K562 (cell line): ENCODE results near the gene PTGR1.

Experiments
- CTCF ChIP-seq, 3 experiments: IDR thresholded peaks in 2 of 3; conservative IDR thresholded peaks in 1 of 3; 2 replicates each; pipeline ENCODE4 v1.5.1; 2011 to 2012; ENCODE audit warnings: low read length in 3 of 3, mild to moderate bottlenecking in 3 of 3, control low read depth in 2 of 3, improper control_type of control experiment in 1 of 3, inconsistent platforms in 1 of 3, low read depth in 1 of 3, mixed read lengths in 1 of 3, moderate library complexity in 1 of 3; ENCODE audit not compliant: insufficient read depth in 2 of 3
- FOXP1 ChIP-seq: sonication (generic); formaldehyde crosslinking; IDR thresholded peaks from 2 replicates; pipeline ENCODE4 v1.8.0; 2022; ENCODE audit warnings: mild to moderate bottlenecking, missing genetic modification reagents
- RAD21 ChIP-seq, 2 experiments: fragments of 250-450 bp in 1 of 2; fragments of 450-650 bp in 1 of 2; sonication (Bioruptor Pico) in 1 of 2; formaldehyde crosslinking in 1 of 2; IDR thresholded peaks in 1 of 2; conservative IDR thresholded peaks in 1 of 2; 2 replicates each; pipeline versions ENCODE4 v1.4.0 to v1.8.0; 2020 to 2022; ENCODE audit warnings: mild to moderate bottlenecking in 2 of 2, moderate library complexity in 1 of 2
- TSC22D4 ChIP-seq: fragments of 450-650 bp; IDR thresholded peaks from 2 replicates; pipeline ENCODE4 v1.6.1; 2016; ENCODE audit warnings: missing genetic modification characterization, missing biosample characterization, control low read depth
- ZBTB34 ChIP-seq: fragments of 250-450 bp; sonication (Bioruptor Pico); IDR thresholded peaks from 2 replicates; pipeline ENCODE4 v1.8.0; 2021; ENCODE audit warnings: mild to moderate bottlenecking, moderate library complexity
- ZNF780A ChIP-seq: fragments of 250-450 bp; sonication (Bioruptor Pico); IDR thresholded peaks from 2 replicates; pipeline ENCODE4 v1.5.0; 2021; ENCODE audit warnings: mild to moderate bottlenecking
- TF ChIP-seq, protein P1 (sequence below): fragments of 450-650 bp; IDR thresholded peaks from 2 replicates; pipeline ENCODE4 v1.6.1; 2018; ENCODE audit warnings: mild to moderate bottlenecking, low read depth; ENCODE audit not compliant: partially characterized antibody
- TF ChIP-seq, protein P2 (sequence below), 2 experiments: fragments of 150-350 bp in 1 of 2; IDR thresholded peaks; 2 replicates each; pipeline ENCODE4 v1.6.1; 2012 to 2016; ENCODE audit warnings: low read depth in 2 of 2, low read length in 2 of 2, mild to moderate bottlenecking in 1 of 2, moderate library complexity in 1 of 2

DNA sequence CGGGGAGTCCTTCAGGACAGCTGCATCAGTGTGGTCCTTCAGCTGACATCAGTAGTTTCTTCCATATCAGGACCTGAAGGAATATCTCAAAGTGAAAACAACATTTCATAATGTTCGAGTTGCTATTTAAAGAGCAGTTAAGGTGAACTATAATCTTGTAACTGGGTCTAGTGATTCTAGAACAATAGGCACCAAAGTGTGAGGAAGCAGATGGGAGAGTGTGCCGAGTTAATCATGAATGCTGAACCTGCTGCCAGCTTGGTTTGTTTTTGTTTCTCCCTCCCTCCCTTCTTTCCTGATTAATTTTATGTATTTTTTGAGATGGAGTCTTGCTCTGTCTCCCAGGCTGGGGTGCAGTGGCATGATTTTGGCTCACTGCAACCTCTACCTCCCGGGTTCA, 3.6 kb upstream of the PTGR1 start:
- TF ChIP-seq RAD21 (CRISPR knock-in tag; conservative IDR thresholded peaks at IDR 0.05 in 1 of 2, IDR thresholded peaks at IDR 0.05 in 1 of 2) (no peak), ZNF780A (CRISPR knock-in tag) (no peak), CTCF (IDR thresholded peaks at IDR 0.05 in 2 of 3, conservative IDR thresholded peaks at IDR 0.05 in 1 of 3; ENCODE audit: insufficient read depth in 2 of 3, low read depth in 1 of 3, low read length in 3 of 3) (no peak), TSC22D4 (tag) (no peak), ZBTB34 (no peak), FOXP1 (CRISPR knock-in tag) (no peak)
- TF ChIP-seq, protein P1, sequence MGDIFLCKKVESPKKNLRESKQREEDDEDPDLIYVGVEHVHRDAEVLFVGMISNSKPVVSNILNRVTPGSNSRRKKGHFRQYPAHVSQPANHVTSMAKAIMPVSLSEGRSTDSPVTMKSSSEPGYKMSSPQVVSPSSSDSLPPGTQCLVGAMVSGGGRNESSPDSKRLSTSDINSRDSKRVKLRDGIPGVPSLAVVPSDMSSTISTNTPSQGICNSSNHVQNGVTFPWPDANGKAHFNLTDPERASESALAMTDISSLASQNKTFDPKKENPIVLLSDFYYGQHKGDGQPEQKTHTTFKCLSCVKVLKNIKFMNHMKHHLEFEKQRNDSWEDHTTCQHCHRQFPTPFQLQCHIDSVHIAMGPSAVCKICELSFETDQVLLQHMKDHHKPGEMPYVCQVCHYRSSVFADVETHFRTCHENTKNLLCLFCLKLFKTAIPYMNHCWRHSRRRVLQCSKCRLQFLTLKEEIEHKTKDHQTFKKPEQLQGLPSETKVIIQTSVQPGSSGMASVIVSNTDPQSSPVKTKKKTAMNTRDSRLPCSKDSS: no peak
- TF ChIP-seq, protein P2, sequence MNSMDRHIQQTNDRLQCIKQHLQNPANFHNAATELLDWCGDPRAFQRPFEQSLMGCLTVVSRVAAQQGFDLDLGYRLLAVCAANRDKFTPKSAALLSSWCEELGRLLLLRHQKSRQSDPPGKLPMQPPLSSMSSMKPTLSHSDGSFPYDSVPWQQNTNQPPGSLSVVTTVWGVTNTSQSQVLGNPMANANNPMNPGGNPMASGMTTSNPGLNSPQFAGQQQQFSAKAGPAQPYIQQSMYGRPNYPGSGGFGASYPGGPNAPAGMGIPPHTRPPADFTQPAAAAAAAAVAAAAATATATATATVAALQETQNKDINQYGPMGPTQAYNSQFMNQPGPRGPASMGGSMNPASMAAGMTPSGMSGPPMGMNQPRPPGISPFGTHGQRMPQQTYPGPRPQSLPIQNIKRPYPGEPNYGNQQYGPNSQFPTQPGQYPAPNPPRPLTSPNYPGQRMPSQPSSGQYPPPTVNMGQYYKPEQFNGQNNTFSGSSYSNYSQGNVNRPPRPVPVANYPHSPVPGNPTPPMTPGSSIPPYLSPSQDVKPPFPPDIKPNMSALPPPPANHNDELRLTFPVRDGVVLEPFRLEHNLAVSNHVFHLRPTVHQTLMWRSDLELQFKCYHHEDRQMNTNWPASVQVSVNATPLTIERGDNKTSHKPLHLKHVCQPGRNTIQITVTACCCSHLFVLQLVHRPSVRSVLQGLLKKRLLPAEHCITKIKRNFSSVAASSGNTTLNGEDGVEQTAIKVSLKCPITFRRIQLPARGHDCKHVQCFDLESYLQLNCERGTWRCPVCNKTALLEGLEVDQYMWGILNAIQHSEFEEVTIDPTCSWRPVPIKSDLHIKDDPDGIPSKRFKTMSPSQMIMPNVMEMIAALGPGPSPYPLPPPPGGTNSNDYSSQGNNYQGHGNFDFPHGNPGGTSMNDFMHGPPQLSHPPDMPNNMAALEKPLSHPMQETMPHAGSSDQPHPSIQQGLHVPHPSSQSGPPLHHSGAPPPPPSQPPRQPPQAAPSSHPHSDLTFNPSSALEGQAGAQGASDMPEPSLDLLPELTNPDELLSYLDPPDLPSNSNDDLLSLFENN (IDR thresholded peaks at IDR 0.05; ENCODE audit: low read depth in 2 of 2, low read length in 2 of 2): no peak
